ENCODE measurements around the gene ATRAID.
"Not testable (repeated sequence)": the region's sequence is repeated elsewhere in the genome, so short reads cannot be mapped to it uniquely, and the experiment has no call there.

- TF ChIP-seq FOS (IDR thresholded peaks at IDR 0.05; ENCODE audit: borderline replicate concordance, insufficient read depth, low read length); CTCF (IDR thresholded peaks at IDR 0.05; ENCODE audit: extremely low read depth in 1 of 2, insufficient read depth in 1 of 2, low read depth in 1 of 2, low read length in 2 of 2); POLR2A (IDR thresholded peaks at IDR 0.05; ENCODE audit: low read depth, low read length): not testable (repeated sequence)
- TF ChIP-seq, protein P1, sequence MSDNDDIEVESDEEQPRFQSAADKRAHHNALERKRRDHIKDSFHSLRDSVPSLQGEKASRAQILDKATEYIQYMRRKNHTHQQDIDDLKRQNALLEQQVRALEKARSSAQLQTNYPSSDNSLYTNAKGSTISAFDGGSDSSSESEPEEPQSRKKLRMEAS (IDR thresholded peaks at IDR 0.05; ENCODE audit: insufficient read depth, insufficient read length) = not testable (repeated sequence)
These were observed 36.1 kb upstream of the ATRAID start for GRCh38 chr2:27175781-27176180.

Data from endothelial cell of umbilical vein (primary cell).